Hippocampal formation (tissue), 2 donors: Measurements from ENCODE around the gene ADGRG3.
"Not testable (repeated sequence)": the region's sequence is repeated elsewhere in the genome, so short reads cannot be mapped to it uniquely, and the experiment has no call there.

ENCODE experiments used
- DNase-seq, 2 donors: peaks; one replicate each; lab custom pipeline; 2025; lab: John Stamatoyannopoulos, UW

Gene ADGRG3

GRCh38 chr16:57663917-57664661 is 4.0 kb upstream of the ADGRG3 start:
- DNase-seq: no peak

- DNase-seq: no peak
These were observed 3.5 kb upstream of the ADGRG3 start for GRCh38 chr16:57664662-57665025.

- DNase-seq: no peak
These were observed 2.6 kb upstream of the ADGRG3 start for GRCh38 chr16:57665541-57665940.

GRCh38 chr16:57666353-57667047 is 1.6 kb upstream of the ADGRG3 start:
- DNase-seq: no peak

- no peak for DNase-seq
These were observed 1.0 kb upstream of the ADGRG3 start for GRCh38 chr16:57667048-57667525.

GRCh38 chr16:57667526-57668262 is 412 bp upstream of the ADGRG3 start:
- no peak for DNase-seq

- no peak for DNase-seq
These were observed 747 bp downstream of the ADGRG3 start for GRCh38 chr16:57668630-57669475.

- DNase-seq: no peak
These were observed 1.5 kb downstream of the ADGRG3 start for GRCh38 chr16:57669476-57670162.

- DNase-seq: no peak
These were observed 2.1 kb downstream of the ADGRG3 start for GRCh38 chr16:57670196-57670595.

GRCh38 chr16:57671451-57671850 is 3.3 kb downstream of the ADGRG3 start:
- not testable (repeated sequence) for DNase-seq

GRCh38 chr16:57672416-57672815 is 4.3 kb downstream of the ADGRG3 start:
- DNase-seq: no peak

- no peak for DNase-seq
These were observed 4.7 kb downstream of the ADGRG3 start for GRCh38 chr16:57672824-57673223.

- DNase-seq: no peak
These were observed 7.8 kb downstream of the ADGRG3 start for GRCh38 chr16:57675741-57676551.

- no peak for DNase-seq
These were observed 8.5 kb downstream of the ADGRG3 start for GRCh38 chr16:57676553-57677085.

- DNase-seq: no peak
These were observed 9.7 kb downstream of the ADGRG3 start for GRCh38 chr16:57677622-57678369.

- DNase-seq: no peak
These were observed 10.9 kb downstream of the ADGRG3 start for GRCh38 chr16:57679016-57679415.

GRCh38 chr16:57679767-57680482 is 11.8 kb downstream of the ADGRG3 start:
- no peak for DNase-seq

GRCh38 chr16:57680842-57681375 is 12.8 kb downstream of the ADGRG3 start:
- DNase-seq: no peak
